HK-2 (cell line): ENCODE measurements around the gene ZCCHC9.

ENCODE experiments used
- DNase-seq: peaks from one replicate; pipeline ENCODE4 v3.0.0-alpha.2; 2018; ENCODE audit not compliant: unreplicated experiment

The ZCCHC9 gene

GRCh38 chr5:81355291-81356251 lies 54.2 kb downstream of the ZCCHC9 start:
- no peak for DNase-seq

GRCh38 chr5:81359108-81359507 lies 57.7 kb downstream of the ZCCHC9 start:
- no peak for DNase-seq

- no peak for DNase-seq
These were observed 58.5 kb downstream of the ZCCHC9 start for GRCh38 chr5:81359881-81360280.

- DNase-seq, result no peak
These were observed 59.3 kb downstream of the ZCCHC9 start for GRCh38 chr5:81360640-81361039.

- DNase-seq, result no peak
These were observed 60.2 kb downstream of the ZCCHC9 start for GRCh38 chr5:81361600-81361999.
